Measurements from ENCODE around the gene RAB11B. TPM values are rescaled to one million over a fixed set of nuclear protein-coding genes. Genes with fewer than 3 reads are reported as not detected.
A peak's percentile ranks its signal among the peaks of the same experiment; 100 is the strongest.
"Not testable (repeated sequence)": the region's sequence is repeated elsewhere in the genome, so short reads cannot be mapped to it uniquely, and the experiment has no call there.

Gene RAB11B
- total RNA-seq, 1 donor from 2014 or later, result 157 TPM

DNA sequence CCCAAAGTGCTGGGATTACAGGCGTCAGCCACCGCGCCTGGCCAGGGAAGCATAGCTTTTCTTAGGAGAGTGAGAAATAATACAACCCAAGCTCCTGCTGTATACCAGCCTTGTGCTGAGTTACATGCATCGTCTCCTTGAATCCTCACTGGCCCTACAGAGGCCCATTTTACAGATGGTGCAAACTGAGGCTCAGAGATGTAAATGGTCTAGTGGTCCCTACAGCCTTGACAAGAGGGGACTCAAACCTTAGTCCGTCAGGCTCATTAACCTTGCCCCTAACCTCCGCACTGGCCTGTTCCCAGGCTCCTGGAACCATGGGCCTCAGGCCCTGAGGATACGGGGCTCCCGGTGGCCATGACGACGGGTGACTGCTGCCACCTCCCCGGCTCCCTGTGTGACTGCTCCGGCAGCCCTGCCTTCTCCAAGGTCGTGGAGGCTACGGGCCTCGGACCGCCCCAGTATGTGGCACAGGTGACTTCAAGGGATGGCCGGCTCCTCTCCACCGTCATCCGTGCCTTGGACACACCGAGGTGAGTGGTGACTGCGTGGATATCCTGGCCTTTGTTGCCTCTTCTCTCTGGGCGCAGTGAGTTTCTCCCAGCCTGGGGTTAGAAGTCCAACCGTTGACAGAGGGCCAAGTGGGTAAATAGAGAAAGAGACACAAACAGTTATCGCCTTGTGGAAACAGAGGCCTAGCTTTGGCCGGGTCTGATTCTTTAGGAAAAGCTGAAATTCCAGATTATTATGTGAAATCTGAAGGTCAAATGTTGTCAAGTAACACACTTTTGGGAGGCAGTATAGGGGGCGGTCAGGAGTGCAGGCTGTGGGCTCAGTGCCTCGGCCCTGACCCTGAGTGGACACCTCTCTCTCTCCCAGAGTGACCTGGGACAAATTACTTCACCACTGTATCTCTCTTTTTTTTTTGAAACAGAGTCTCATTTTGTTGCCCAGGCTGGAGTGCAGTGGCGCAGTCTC, 31.6 kb downstream of the RAB11B start:
- intact Hi-C loops (cut with micrococcal nuclease), result no loop called here
- Histone ChIP-seq H3K4me3 (no peak overlapping the region), H3K27ac (replicated peaks) (no peak overlapping the region), H3K4me1 (peaks cover 48% of the 10 kb centered on the region), H3K27me3 (ENCODE audit: low read depth) (no peaks in the 10 kb centered on the region), H3K9me3 (replicated peaks) (no peaks in the 10 kb centered on the region), H3K36me3 (peaks cover 32% of the 10 kb centered on the region)
- DNase-seq, result no peak
- TF ChIP-seq, protein P1, sequence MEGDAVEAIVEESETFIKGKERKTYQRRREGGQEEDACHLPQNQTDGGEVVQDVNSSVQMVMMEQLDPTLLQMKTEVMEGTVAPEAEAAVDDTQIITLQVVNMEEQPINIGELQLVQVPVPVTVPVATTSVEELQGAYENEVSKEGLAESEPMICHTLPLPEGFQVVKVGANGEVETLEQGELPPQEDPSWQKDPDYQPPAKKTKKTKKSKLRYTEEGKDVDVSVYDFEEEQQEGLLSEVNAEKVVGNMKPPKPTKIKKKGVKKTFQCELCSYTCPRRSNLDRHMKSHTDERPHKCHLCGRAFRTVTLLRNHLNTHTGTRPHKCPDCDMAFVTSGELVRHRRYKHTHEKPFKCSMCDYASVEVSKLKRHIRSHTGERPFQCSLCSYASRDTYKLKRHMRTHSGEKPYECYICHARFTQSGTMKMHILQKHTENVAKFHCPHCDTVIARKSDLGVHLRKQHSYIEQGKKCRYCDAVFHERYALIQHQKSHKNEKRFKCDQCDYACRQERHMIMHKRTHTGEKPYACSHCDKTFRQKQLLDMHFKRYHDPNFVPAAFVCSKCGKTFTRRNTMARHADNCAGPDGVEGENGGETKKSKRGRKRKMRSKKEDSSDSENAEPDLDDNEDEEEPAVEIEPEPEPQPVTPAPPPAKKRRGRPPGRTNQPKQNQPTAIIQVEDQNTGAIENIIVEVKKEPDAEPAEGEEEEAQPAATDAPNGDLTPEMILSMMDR (IDR thresholded peaks at IDR 0.05; ENCODE audit: borderline replicate concordance), result no peak

DNA sequence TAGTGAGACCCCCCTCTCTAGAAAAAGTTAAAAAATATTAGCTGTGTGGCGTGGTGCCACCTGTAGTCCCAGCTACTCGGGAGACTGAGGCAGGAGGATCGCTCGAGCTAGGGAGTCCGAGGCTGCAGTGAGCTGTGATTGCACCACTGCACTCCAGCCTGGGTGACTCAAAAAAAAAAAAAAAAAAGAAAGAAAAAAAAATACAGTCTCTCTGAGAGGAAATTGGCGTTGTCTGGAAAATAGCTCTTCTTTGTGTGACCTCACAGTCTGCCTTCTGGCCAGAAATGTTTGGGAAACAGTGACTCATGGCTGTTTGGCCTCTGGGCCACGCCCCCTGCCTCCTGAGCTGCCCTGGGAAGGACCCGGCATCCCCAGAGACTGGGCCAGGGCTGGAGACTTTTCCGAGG, 33.7 kb downstream of the RAB11B start:
- TF ChIP-seq, protein P1 (IDR thresholded peaks at IDR 0.05; ENCODE audit: borderline replicate concordance), result no peak
- intact Hi-C loops (cut with micrococcal nuclease), result no loop called here
- H3K36me3 ChIP-seq, result peaks cover 45% of the 10 kb centered on the region
- H3K27me3 ChIP-seq (ENCODE audit: low read depth), result no peaks in the 10 kb centered on the region
- no peaks in the 10 kb centered on the region for H3K9me3 ChIP-seq (replicated peaks)
- peaks cover 28% of the 10 kb centered on the region for H3K4me1 ChIP-seq
- H3K4me3 ChIP-seq, result peak overlapping the region; percentile 44
- peak overlapping the region; percentile 95 for H3K27ac ChIP-seq (replicated peaks)
- DNase-seq, result peak; percentile 94

- H3K4me1 ChIP-seq, result peaks cover 23% of the 10 kb centered on the region
- DNase-seq; intact Hi-C loops (cut with micrococcal nuclease); H3K4me3 ChIP-seq; H3K27me3 ChIP-seq (ENCODE audit: low read depth); H3K9me3 ChIP-seq (replicated peaks): not testable (repeated sequence)
- H3K36me3 ChIP-seq, result peaks cover 51% of the 10 kb centered on the region
- peak overlapping the region; percentile 95 for H3K27ac ChIP-seq (replicated peaks)
Measured at GRCh38 chr19:8425331-8425730, 35.2 kb downstream of the RAB11B start.

DNA sequence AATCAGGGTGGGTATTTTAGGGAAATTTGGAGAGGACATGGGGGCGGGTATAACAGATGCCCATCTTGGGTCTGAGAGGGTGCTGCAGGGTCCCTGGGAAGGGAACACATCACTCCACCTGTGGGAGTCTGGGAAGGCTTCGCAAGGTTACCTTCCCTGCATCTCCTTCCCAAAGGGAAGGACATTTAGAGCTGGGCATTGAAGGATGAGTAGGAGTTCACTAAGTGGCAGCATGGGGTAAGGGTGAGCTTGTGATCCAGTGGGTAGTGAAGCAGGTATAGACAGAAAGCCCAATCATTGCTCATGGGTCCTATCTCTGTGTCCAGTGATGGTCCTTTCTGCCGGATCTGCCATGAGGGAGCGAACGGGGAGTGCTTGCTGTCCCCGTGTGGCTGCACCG, 36.1 kb downstream of the RAB11B start:
- Histone ChIP-seq H3K4me3 (no peak overlapping the region), H3K36me3 (peaks cover 60% of the 10 kb centered on the region), H3K4me1 (peaks cover 23% of the 10 kb centered on the region), H3K9me3 (replicated peaks) (no peaks in the 10 kb centered on the region), H3K27me3 (ENCODE audit: low read depth) (no peaks in the 10 kb centered on the region), H3K27ac (replicated peaks) (no peak overlapping the region)
- intact Hi-C loops (cut with micrococcal nuclease), result no loop called here
- TF ChIP-seq, protein P1 (IDR thresholded peaks at IDR 0.05; ENCODE audit: borderline replicate concordance), result no peak
- no peak for DNase-seq

- Histone ChIP-seq H3K27me3 (ENCODE audit: low read depth) (no peaks in the 10 kb centered on the region), H3K4me1 (peaks cover 19% of the 10 kb centered on the region), H3K9me3 (replicated peaks) (no peaks in the 10 kb centered on the region), H3K36me3 (peaks cover 62% of the 10 kb centered on the region), H3K27ac (replicated peaks) (no peak overlapping the region), H3K4me3 (no peak overlapping the region)
- intact Hi-C loops (cut with micrococcal nuclease), result no loop called here
- DNase-seq, result no peak
- TF ChIP-seq, protein P1 (IDR thresholded peaks at IDR 0.05; ENCODE audit: borderline replicate concordance), result no peak
Measured at GRCh38 chr19:8429044-8429443, 38.9 kb downstream of the RAB11B start.

- H3K4me3 ChIP-seq, result no peak overlapping the region
- H3K27me3 ChIP-seq (ENCODE audit: low read depth), result no peaks in the 10 kb centered on the region
- H3K9me3 ChIP-seq (replicated peaks), result no peaks in the 10 kb centered on the region
- intact Hi-C loops (cut with micrococcal nuclease), result no loop called here
- no peak for DNase-seq
- peaks cover 62% of the 10 kb centered on the region for H3K36me3 ChIP-seq
- H3K4me1 ChIP-seq, result peaks cover 18% of the 10 kb centered on the region
- no peak overlapping the region for H3K27ac ChIP-seq (replicated peaks)
- TF ChIP-seq, protein P1 (IDR thresholded peaks at IDR 0.05; ENCODE audit: borderline replicate concordance), result no peak
Measured at GRCh38 chr19:8429826-8430225, 39.7 kb downstream of the RAB11B start.

Measured in left ventricle myocardium inferior (tissue), 1 donor.